NCI-H1436 treated with DMSO at 0.1 percent for 48 hours (cell line): Measurements from ENCODE around the gene MARCHF10.
"Not testable (repeated sequence)": the region's sequence is repeated elsewhere in the genome, so short reads cannot be mapped to it uniquely, and the experiment has no call there.

ENCODE experiments used
- DNase-seq: peaks from one replicate; lab custom pipeline; 2025; lab: John Stamatoyannopoulos, UW

MARCHF10 gene

GRCh38 chr17:62717889-62718288 lies 90.2 kb downstream of the MARCHF10 start:
- no peak for DNase-seq

- no peak for DNase-seq
Observed at GRCh38 chr17:62717589-62717855, 90.6 kb downstream of the MARCHF10 start.

- DNase-seq = no peak
Observed at GRCh38 chr17:62716834-62717588, 91.1 kb downstream of the MARCHF10 start.

DNA sequence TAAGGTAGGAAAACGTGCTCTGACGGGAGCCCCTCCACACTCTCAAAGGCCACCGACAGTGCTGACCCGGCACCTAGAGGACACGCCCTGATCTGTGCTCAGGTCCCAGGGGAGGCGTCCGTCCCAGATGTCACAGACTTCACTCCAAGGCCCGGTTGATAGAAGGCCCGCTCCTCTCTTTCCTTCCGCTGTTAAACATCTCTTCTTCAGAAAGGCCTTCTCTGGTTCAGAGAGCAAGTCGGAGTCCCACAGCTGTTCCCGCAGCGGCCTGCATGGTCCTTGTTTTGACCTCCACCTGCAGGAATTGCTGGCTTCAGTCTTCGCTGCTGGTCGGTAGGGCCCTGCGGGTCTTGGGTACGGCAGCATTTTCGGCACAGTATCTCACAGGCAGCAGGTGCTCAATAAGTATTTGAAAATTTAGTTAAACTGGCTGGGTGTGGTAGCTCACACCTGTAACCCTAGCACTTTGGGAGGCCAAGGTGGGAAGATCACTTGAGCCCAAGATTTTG lies 92.2 kb downstream of the MARCHF10 start:
- no peak for DNase-seq

- DNase-seq = no peak
Observed at GRCh38 chr17:62714016-62714777, 93.9 kb downstream of the MARCHF10 start.

DNA sequence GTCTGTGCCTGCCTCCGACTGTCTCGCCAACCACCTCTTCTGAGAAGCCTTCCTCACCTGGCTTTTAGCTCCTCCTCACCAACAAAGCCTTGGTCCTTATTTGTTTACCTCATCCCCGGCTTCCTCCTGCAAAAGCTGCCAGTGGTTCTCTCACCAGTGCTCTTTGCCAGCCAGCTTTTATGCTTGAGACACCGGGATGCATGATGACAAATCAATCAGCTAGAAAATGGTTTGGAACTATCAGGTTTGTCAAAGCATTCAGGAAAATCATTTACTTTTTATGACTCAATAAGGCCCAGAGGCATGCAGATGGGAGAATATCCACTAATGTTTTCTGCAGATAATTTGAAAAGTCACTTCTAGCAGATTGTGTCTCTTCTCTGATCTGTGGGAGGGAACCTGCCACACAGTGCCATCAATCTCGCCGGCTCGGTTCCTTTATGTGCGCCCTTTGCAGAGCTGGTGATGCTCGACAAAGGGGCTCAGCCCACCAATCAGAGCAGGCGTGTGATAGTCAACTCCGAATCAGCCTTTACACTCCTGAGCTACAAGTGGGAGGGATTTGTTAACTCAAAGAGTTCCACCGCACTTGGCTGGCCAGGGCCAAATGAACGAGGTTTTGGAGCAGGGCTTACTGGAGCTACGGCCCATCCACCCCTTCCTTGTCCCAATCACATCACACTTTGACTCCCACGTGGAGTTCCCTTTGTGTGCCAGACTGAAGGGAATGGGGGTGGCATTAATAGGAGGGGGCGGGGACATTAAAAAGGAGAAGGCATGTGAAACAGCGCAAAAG lies 94.8 kb downstream of the MARCHF10 start:
- DNase-seq = no peak

DNA sequence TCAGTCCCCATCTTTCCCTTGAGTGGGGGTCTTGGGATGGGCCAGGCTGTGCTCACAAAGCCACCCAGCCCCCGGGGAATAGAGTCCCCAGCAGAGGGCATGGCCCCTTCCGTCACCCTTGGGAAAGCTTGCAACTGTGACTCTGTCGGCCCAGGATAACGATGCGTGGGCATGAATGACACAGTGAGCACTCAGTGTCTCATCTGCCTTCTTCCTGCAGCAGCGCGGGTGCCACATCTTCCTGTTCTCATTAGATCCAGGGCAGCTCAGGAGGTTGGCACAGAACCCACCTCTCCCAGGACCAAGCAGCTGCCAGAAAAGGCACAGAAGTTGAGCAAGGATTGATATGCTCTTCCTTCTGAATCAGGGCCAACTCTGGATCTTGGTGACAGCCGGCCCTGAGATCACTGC lies 95.9 kb downstream of the MARCHF10 start:
- no peak for DNase-seq

DNA sequence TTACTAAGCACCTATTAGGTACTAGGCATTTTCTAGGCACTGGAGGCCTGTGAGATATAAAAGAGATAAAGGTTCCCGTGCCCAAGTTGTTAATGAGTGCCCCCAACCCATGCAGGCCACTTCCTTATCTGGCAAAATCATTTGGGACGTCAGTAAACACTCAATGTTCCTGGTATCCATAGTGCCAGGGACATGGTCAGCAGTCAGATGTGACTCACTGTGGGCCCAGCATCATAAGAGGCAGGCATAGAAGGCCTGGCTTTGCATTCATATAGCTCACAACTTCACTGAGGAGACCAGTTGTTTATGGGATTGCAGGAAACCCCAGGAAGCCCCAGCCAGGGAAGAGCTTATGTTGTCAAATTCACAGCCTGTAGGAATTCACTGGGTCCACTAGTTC lies 99.5 kb downstream of the MARCHF10 start:
- no peak for DNase-seq

- no peak for DNase-seq
Observed at GRCh38 chr17:62707425-62707739, 100.7 kb downstream of the MARCHF10 start.

GRCh38 chr17:62706598-62707424 lies 101.3 kb downstream of the MARCHF10 start:
- DNase-seq = no peak

- no peak for DNase-seq
Observed at GRCh38 chr17:62705778-62706597, 102.1 kb downstream of the MARCHF10 start.

DNA sequence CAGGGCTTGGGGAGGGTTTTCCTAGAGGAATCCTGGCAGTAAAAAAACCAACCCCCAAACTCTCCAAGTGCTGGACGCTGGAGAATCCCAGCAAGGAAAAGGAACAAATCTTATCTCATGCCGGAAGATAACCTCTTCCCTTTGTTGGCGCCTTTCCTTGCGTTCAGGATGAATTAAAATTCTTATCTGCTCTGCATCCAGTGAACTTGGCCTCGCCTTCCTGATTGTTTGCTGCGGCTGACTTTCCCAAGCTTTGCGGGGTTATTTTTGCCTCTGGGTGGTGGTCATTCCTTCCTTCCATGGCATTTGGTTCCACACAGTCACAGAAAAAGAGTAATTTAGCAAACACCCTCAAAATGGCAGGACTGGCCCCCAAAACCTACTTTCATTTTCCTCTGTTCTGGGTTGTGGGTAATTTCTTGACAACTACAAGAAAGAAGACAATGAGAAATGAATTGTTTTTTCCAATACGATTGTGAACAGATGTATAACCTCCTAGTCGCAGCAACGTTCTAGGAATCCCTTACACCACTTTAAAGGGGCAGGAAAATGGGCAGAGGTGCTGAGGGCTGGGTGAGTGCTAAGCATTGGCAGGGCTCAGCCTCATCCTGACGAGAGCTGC lies 102.8 kb downstream of the MARCHF10 start:
- DNase-seq = no peak

DNA sequence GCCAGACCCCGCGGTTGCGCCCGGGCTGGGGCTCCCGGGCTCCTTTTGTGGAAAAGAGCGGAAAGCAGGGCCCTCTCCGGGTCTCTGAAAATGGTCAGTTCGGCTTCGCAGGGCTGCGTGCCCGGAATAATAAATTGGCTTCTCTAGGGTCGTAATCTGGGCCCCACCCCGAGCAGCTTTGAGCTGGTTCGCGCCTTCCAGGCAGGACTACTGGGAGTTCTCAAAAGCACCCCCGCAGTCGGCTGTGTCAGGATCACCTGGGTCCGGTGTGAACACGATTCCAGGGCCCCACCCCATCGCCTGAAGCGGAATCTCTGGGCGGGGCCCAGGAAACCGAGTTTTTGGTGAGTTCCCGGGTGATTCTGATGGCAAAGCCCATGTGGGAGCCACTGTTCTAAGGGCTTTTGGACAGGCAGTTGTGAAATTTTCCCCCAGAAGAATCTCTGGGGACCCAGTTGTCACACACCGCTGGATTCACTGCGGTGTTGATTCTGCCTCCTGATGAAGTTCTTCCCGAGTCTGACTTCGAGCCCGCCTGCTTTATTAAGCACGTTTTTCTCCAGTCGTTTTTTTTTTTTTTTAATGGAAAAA lies 103.6 kb downstream of the MARCHF10 start:
- no peak for DNase-seq

- no peak for DNase-seq
Observed at GRCh38 chr17:62703776-62704380, 104.2 kb downstream of the MARCHF10 start.

GRCh38 chr17:62703261-62703775 lies 104.8 kb downstream of the MARCHF10 start:
- DNase-seq = no peak

DNA sequence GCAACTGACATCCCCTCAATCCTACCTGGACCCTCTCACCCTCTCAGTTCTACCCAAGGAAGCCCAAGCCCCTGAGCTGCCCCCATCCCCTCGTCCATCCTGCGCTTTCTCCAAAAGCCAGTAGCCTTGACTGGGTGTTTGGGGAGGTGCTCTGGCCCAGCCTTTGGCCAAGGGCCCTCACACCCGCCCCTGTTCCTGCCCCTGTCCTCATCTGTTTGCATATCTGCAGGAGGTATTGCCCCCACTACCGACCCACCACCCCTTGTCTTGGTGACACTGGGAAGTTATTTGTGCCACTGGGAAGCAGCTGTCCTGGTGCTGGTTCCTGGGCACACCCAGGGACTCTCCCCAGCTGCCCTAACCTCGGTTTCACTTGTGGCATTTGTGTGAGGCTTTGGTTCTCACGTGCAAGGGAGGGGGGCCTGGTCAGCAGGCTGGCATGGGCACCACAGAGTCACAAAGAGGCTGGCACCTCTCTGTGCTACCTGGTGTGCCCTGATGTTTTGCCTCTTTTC lies 105.3 kb downstream of the MARCHF10 start:
- DNase-seq = no peak

DNA sequence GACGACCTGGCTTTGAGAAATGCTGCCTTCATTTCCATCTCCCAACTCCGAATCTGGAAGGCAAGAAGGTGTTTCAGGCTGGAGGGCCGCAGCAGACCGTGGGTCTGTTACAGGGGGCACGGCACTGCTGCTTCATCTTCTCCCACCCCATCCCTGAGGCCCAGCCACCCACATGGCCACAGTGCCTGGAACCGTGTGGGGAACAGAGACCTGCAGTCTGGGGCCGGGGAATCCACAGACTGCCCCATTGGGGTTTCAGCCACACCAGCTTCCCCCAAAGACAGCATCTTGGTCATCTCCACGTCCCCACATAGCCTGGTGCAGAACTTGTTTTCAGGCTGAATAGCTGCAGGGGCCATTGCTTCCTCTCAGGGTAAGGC lies 106.4 kb downstream of the MARCHF10 start:
- DNase-seq = no peak

- DNase-seq = no peak
Observed at GRCh38 chr17:62700964-62701705, 107.0 kb downstream of the MARCHF10 start.

DNA sequence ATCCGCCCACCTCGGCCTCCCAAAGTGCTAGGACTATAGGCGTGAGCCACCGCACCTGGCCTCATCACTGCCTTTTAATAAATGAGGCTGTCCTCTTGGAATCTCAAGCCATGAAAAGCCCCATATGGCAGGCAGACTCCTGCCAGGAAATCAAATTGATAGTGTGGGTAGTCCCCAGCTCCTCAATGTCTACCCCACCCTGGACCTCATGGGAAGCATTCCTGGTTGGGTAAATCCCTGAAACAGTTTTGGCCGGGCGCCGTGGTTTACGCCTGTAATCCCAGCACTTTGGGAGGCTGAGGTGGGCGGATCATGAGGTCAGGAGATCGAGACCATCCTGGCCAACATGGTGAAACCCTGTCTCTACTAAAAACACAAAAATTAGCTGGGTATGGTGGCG lies 109.7 kb downstream of the MARCHF10 start:
- not testable (repeated sequence) for DNase-seq
